SK-N-SH treated with all-trans-retinoic acid at 6 μM for 48 hours (cell line): ENCODE measurements around the gene PRCP.

Experiments
- CSRNP3 ChIP-seq: fragments of 250-450 bp; sonication (Bioruptor Pico); IDR thresholded peaks from 2 replicates; pipeline ENCODE4 v1.5.1; 2021; ENCODE audit warnings: mild to moderate bottlenecking, moderate library complexity
- OSR1 ChIP-seq: fragments of 250-450 bp; sonication (Bioruptor Pico); IDR thresholded peaks from 2 replicates; pipeline ENCODE4 v1.8.0; 2022; ENCODE audit warnings: moderate library complexity, mild to moderate bottlenecking, inconsistent platforms
- PATZ1 ChIP-seq: fragments of 250-450 bp; sonication (Bioruptor Pico); IDR thresholded peaks from 2 replicates; pipeline ENCODE4 v1.8.0; 2020; ENCODE audit warnings: mild to moderate bottlenecking, moderate library complexity, borderline replicate concordance
- POU6F1 ChIP-seq: fragments of 250-450 bp; sonication (Bioruptor Pico); IDR thresholded peaks from 2 replicates; pipeline ENCODE4 v1.8.0; 2021; ENCODE audit warnings: low read depth, mild to moderate bottlenecking, moderate library complexity, borderline replicate concordance
- TCF4 ChIP-seq: fragments of 250-450 bp; sonication (Bioruptor Pico); IDR thresholded peaks from 2 replicates; pipeline ENCODE4 v1.8.0; 2021; ENCODE audit warnings: mild to moderate bottlenecking, moderate library complexity, borderline replicate concordance
- TOX ChIP-seq: fragments of 250-450 bp; sonication (Bioruptor Pico); IDR thresholded peaks from 2 replicates; pipeline ENCODE4 v1.8.0; 2021; ENCODE audit warnings: mild to moderate bottlenecking, moderate library complexity, borderline replicate concordance
- TSHZ2 ChIP-seq: fragments of 250-450 bp; sonication (Bioruptor Pico); IDR thresholded peaks from 2 replicates; pipeline ENCODE4 v1.5.0; 2020; ENCODE audit warnings: mild to moderate bottlenecking, moderate library complexity
- ZC3H10 ChIP-seq: fragments of 250-450 bp; sonication (Bioruptor Pico); IDR thresholded peaks from 2 replicates; pipeline ENCODE4 v1.5.1; 2021; ENCODE audit warnings: mild to moderate bottlenecking, moderate library complexity
- ZFP30 ChIP-seq: fragments of 450-650 bp; formaldehyde crosslinking; IDR thresholded peaks from 2 replicates; pipeline ENCODE4 v1.5.0; 2022; ENCODE audit warnings: mild to moderate bottlenecking, moderate library complexity
- ZNF70 ChIP-seq: fragments of 450-650 bp; formaldehyde crosslinking; IDR thresholded peaks from 2 replicates; pipeline ENCODE4 v1.5.0; 2020; ENCODE audit warnings: mild to moderate bottlenecking, moderate library complexity
- ZNF8 ChIP-seq: fragments of 450-650 bp; formaldehyde crosslinking; IDR thresholded peaks from 2 replicates; pipeline ENCODE4 v1.5.0; 2020; ENCODE audit warnings: mild to moderate bottlenecking, moderate library complexity

GRCh38 chr11:82869657-82870056 is 30.6 kb downstream of the PRCP start:
- TF ChIP-seq ZFP30 (CRISPR knock-in tag), result no peak
- no peak for TF ChIP-seq TOX (CRISPR knock-in tag)
- TF ChIP-seq POU6F1 (CRISPR knock-in tag), result no peak
- TF ChIP-seq TSHZ2 (CRISPR knock-in tag), result no peak
- TF ChIP-seq CSRNP3 (CRISPR knock-in tag), result no peak
- no peak for TF ChIP-seq ZC3H10
- TF ChIP-seq OSR1 (CRISPR knock-in tag), result no peak
- TF ChIP-seq ZNF70, result no peak
- no peak for TF ChIP-seq ZNF8
- TF ChIP-seq TCF4 (CRISPR knock-in tag), result no peak
- no peak for TF ChIP-seq PATZ1 (CRISPR knock-in tag)
